HepG2 (cell line): ENCODE data around the gene NOTCH4. TPM values are rescaled to one million over a fixed set of nuclear protein-coding genes. Genes with fewer than 3 reads are reported as not detected.

Experiments used
- ATAC-seq: fragments of 200-7000 bp; cut with Tn5 transposase; 3 replicates; pipeline ENCODE4 v1.9.1; 2020; ENCODE audit warnings: mild to moderate bottlenecking, moderate library complexity
- BruUV-seq: library from RNA; stranded (reverse); fragments of 400-500 nt; replicated peaks from 2 replicates; lab custom pipeline; 2021; lab: Mats Ljungman, UMichigan
- CTCF ChIA-PET: fragments of 300-600 bp; formaldehyde crosslinking; extraction: SDS; loops from one replicate; lab custom pipeline; 2021; ENCODE audit warnings: low total read pairs, inconsistent platforms, low intra/inter-chr PET ratio; lab: Yijun Ruan, JAX
- POLR2A ChIA-PET: fragments of 350-600 bp; sonication (Branson Sonifier 250); formaldehyde crosslinking; loops from one replicate; lab custom pipeline; 2020; ENCODE audit warnings: antibody characterized with exemption, inconsistent platforms; lab: Yijun Ruan, JAX
- DNase-seq: peaks from one replicate; pipeline ENCODE4 v3.0.0-alpha.2; 2015; ENCODE audit warnings: low spot score
- FAIRE-seq: peaks from 3 replicates; lab custom pipeline; 2011; peaks lifted over from hg19 to GRCh38; lab: Jason Lieb, UNC
- H2AFZ ChIP-seq: one replicate; pipeline ENCODE4 v1.6.1; 2011; ENCODE audit warnings: low read length, inconsistent platforms
- H3K27ac ChIP-seq: fragments of 300-600 bp; 3 replicates; pipeline ENCODE4 v1.8.0; 2011; ENCODE audit warnings: mixed run types, mild to moderate bottlenecking, mixed read lengths, low read length, inconsistent platforms; ENCODE audit not compliant: insufficient read depth; ENCODE audit errors: extremely low read length
- H3K27me3 ChIP-seq, 2 experiments: fragments of 200-600 bp in 1 of 2; 2 replicates in 1 of 2; 3 replicates in 1 of 2; pipeline versions ENCODE4 v1.6.0 to v1.8.0; 2011; ENCODE audit warnings: low read length in 2 of 2, mild to moderate bottlenecking in 2 of 2, moderate library complexity in 2 of 2, inconsistent platforms in 1 of 2; ENCODE audit not compliant: insufficient read depth in 2 of 2, control insufficient read depth in 1 of 2
- H3K36me3 ChIP-seq, 2 experiments: fragments of 200-600 bp in 1 of 2; replicated peaks in 1 of 2; 2 replicates in 1 of 2; 3 replicates in 1 of 2; pipeline versions ENCODE4 v1.5.1 to v1.8.0; 2011; ENCODE audit warnings: low read length in 2 of 2, inconsistent platforms in 1 of 2; ENCODE audit not compliant: insufficient read depth in 2 of 2, control insufficient read depth in 1 of 2
- H3K4me1 ChIP-seq: 2 replicates; pipeline ENCODE4 v1.5.1; 2012; ENCODE audit warnings: low read length, inconsistent platforms; ENCODE audit not compliant: insufficient read depth
- H3K4me2 ChIP-seq: 2 replicates; pipeline ENCODE4 v1.6.0; 2011; ENCODE audit warnings: low read depth, low read length, inconsistent platforms
- H3K4me3 ChIP-seq, 3 experiments: fragments of 200-600 bp in 1 of 3; sonication (generic), shearing (Covaris generic) in 1 of 3; replicated peaks in 1 of 3; 2 replicates each; pipeline ENCODE4 v1.5.1; 2011 to 2016; ENCODE audit warnings: low read length in 3 of 3, inconsistent platforms in 2 of 3, low read depth in 2 of 3, mild to moderate bottlenecking in 2 of 3, control low read depth in 1 of 3, mixed read lengths in 1 of 3; ENCODE audit not compliant: insufficient read depth in 1 of 3
- H3K79me2 ChIP-seq: one replicate; pipeline ENCODE4 v1.6.1; 2011; ENCODE audit warnings: low read length, inconsistent platforms; ENCODE audit not compliant: insufficient read depth
- H3K9ac ChIP-seq: 2 replicates; pipeline ENCODE4 v1.6.0; 2011; ENCODE audit warnings: mild to moderate bottlenecking, low read depth, low read length, inconsistent platforms; ENCODE audit not compliant: insufficient read depth
- H3K9me3 ChIP-seq: 2 replicates; pipeline ENCODE4 v1.5.1; 2012; ENCODE audit warnings: mild to moderate bottlenecking, low read length
- H4K20me1 ChIP-seq: 2 replicates; pipeline ENCODE4 v1.6.0; 2011; ENCODE audit warnings: inconsistent platforms, mild to moderate bottlenecking, low read length, moderate library complexity; ENCODE audit not compliant: insufficient read depth
- IRF2 ChIP-seq: IDR thresholded peaks from 2 replicates; pipeline ENCODE4 v1.6.1; 2018; ENCODE audit warnings: missing genetic modification reagents, missing compliant biosample characterization
- MBNL3 ChIP-seq: fragments of 250-450 bp; sonication (Bioruptor Pico); conservative IDR thresholded peaks from 2 replicates; pipeline ENCODE4 v1.8.0; 2022; ENCODE audit warnings: mild to moderate bottlenecking, inconsistent platforms
- MZF1 ChIP-seq: sonication (generic); formaldehyde crosslinking; IDR thresholded peaks from 2 replicates; pipeline ENCODE4 v1.8.1; 2023; ENCODE audit warnings: mild to moderate bottlenecking, missing genetic modification reagents, borderline replicate concordance
- SNAPC4 ChIP-seq: sonication (generic); formaldehyde crosslinking; IDR thresholded peaks from 2 replicates; pipeline ENCODE4 v1.4.0; 2020; ENCODE audit warnings: mild to moderate bottlenecking, missing genetic modification reagents
- TBL1XR1 ChIP-seq: fragments of 150-350 bp; IDR thresholded peaks from 2 replicates; pipeline ENCODE4 v1.6.1; 2014; ENCODE audit warnings: borderline replicate concordance, low read length; ENCODE audit not compliant: partially characterized antibody
- WGBS: methylation state at CpG from one replicate; pipeline ENCODE4 v1.1.6; 2017; ENCODE audit warnings: low lambda C conversion rate; 5-methylcytosine and 5-hydroxymethylcytosine counted together
- in situ Hi-C: cut with HindIII; loops from 2 replicates; pipeline ENCODE4 v1.10.0; 2017; ENCODE audit warnings: low pct_unique_long_range_greater_than_20kb; ENCODE audit not compliant: extremely low pct_ligation_motif_present
- intact Hi-C: fragments of 100-400 bp; cut with micrococcal nuclease; formaldehyde crosslinking; loops from one replicate; pipeline ENCODE4 v1.10.0; 2022; ENCODE audit not compliant: unreplicated experiment
- polyA plus RNA-seq, 8 experiments: library from polyadenylated mRNA; depleted of rRNA in 3 of 8; stranded (reverse) in 7 of 8; unstranded in 1 of 8; fragments of >200 nt; fragmentation: Illumina TruSeq in 4 of 8; extraction: Trizol in 4 of 8; gene quantifications; 2 replicates each; pipeline versions ENCODE4 v1.2.1 to v1.2.3, GENCODE V29; 2011 to 2016; ENCODE audit warnings: low read depth in 4 of 8, missing spikeins in 1 of 8, mixed read lengths in 1 of 8; ENCODE audit not compliant: insufficient read depth in 1 of 8
- total RNA-seq, 5 experiments: library from RNA; depleted of rRNA; stranded (reverse); fragments of >200 nt; fragmentation: Illumina TruSeq; extraction: Trizol; gene quantifications; 2 replicates each; pipeline ENCODE4 v1.2.3, GENCODE V29; 2016; ENCODE audit warnings: low read depth in 1 of 5

The NOTCH4 gene
- total and polyA plus RNA-seq, 2 of the 13 experiments (the other 11 are each of a cell fraction or from before 2014, with no cell fraction given): 0.51 to 0.83 TPM

GRCh38 chr6:32216998-32217397, 6.9 kb downstream of the NOTCH4 start:
- intact Hi-C loops: no loop called here
- H3K36me3 ChIP-seq: no peaks in the 10 kb centered on the region

More at GRCh38 chr6:32216998-32217397, 6.9 kb downstream of the NOTCH4 start:
- H3K9ac ChIP-seq: no peak overlapping the region
- peaks cover 12 to 68% of the 10 kb centered on the region in 2 experiments; a peak in 4 of 5 replicates for H3K27me3 ChIP-seq
- in situ Hi-C loops: no loop called here
- DNase-seq: no peak
- ATAC-seq: no peak
- ChIA-PET CTCF (no interaction called here), POLR2A (no interaction called here)
- FAIRE-seq: no peak
- no peaks in the 10 kb centered on the region for H3K79me2 ChIP-seq
- H4K20me1 ChIP-seq: no peaks in the 10 kb centered on the region
- no peak overlapping the region for H2AFZ ChIP-seq
- H3K27ac ChIP-seq: no peak overlapping the region
- no peak overlapping the region for H3K4me2 ChIP-seq
- 21% methylated on average over 11 of the region's 11 CpGs for WGBS
- H3K4me1 ChIP-seq: no peaks in the 10 kb centered on the region
- no peak overlapping the region for H3K4me3 ChIP-seq
- H3K9me3 ChIP-seq: no peaks in the 10 kb centered on the region
- TF ChIP-seq MBNL3 (no peak), TBL1XR1 (no peak), MZF1 (CRISPR knock-in tag) (no peak), IRF2 (no peak), SNAPC4 (CRISPR knock-in tag) (no peak)
- no TSS peak for BruUV-seq
